Smooth muscle cell (in vitro differentiated cells): ENCODE results near the gene FLOT2. TPM values are rescaled to one million over a fixed set of nuclear protein-coding genes. Genes with fewer than 3 reads are reported as not detected.

Source experiments
- DNase-seq: peaks from one replicate; lab custom pipeline; 2025; ENCODE audit not compliant: unreplicated experiment; lab: John Stamatoyannopoulos, UW
- H2AFZ ChIP-seq: fragments of 200-600 bp; sonication (generic); 2 replicates; pipeline ENCODE4 v1.6.0; 2016; ENCODE audit warnings: antibody characterized with exemption, low read depth, mild to moderate bottlenecking
- H3F3A ChIP-seq: fragments of 200-600 bp; sonication (generic); 2 replicates; pipeline ENCODE4 v1.6.0; 2017; ENCODE audit warnings: antibody characterized with exemption, low read depth
- H3K27ac ChIP-seq: fragments of 200-600 bp; sonication (generic); 2 replicates; pipeline ENCODE4 v1.5.1; 2016; ENCODE audit warnings: low read depth, mild to moderate bottlenecking
- H3K27me3 ChIP-seq: fragments of 200-600 bp; sonication (generic); 2 replicates; pipeline ENCODE4 v1.6.1; 2016; ENCODE audit warnings: low read depth, mild to moderate bottlenecking
- H3K36me3 ChIP-seq: fragments of 200-600 bp; sonication (generic); 2 replicates; pipeline ENCODE4 v1.5.1; 2016; ENCODE audit warnings: low read depth
- H3K4me1 ChIP-seq: fragments of 200-600 bp; sonication (generic); 2 replicates; pipeline ENCODE4 v1.5.1; 2016; ENCODE audit warnings: low read depth
- H3K4me2 ChIP-seq: fragments of 200-600 bp; sonication (generic); 2 replicates; pipeline ENCODE4 v1.6.0; 2016; ENCODE audit warnings: mild to moderate bottlenecking
- H3K4me3 ChIP-seq: fragments of 200-600 bp; sonication (generic); 2 replicates; pipeline ENCODE4 v1.5.1; 2016; ENCODE audit warnings: mild to moderate bottlenecking
- H3K79me2 ChIP-seq: fragments of 200-600 bp; sonication (generic); 2 replicates; pipeline ENCODE4 v1.6.0; 2016; ENCODE audit warnings: low read depth, mild to moderate bottlenecking
- H3K9ac ChIP-seq: fragments of 200-600 bp; sonication (generic); 2 replicates; pipeline ENCODE4 v1.6.0; 2016; ENCODE audit warnings: low read depth
- H3K9me3 ChIP-seq: fragments of 200-600 bp; sonication (generic); replicated peaks from 2 replicates; pipeline ENCODE4 v1.5.1; 2016; ENCODE audit warnings: low read depth
- H4K20me1 ChIP-seq: fragments of 200-600 bp; sonication (generic); 2 replicates; pipeline ENCODE4 v1.6.0; 2016; ENCODE audit warnings: low read depth
- WGBS: methylation state at CpG from one replicate; pipeline ENCODE4 v1.1.7; 2016; ENCODE audit warnings: low lambda C conversion rate; 5-methylcytosine and 5-hydroxymethylcytosine counted together
- polyA plus RNA-seq: library from polyadenylated mRNA; unstranded; fragments of >200 nt; fragmentation: Nextera tagmentation; extraction: Ambion mirVana; gene quantifications from 2 replicates; pipeline ENCODE4 v1.2.1, GENCODE V29; 2016
- total RNA-seq: library from RNA; depleted of rRNA; stranded (reverse); fragments of >200 nt; gene quantifications from 2 replicates; pipeline ENCODE4 v1.2.3, GENCODE V29; 2014
- TF ChIP-seq, protein P1 (sequence below): fragments of 200-600 bp; sonication (generic); IDR thresholded peaks from 2 replicates; pipeline ENCODE4 v1.5.1; 2017; ENCODE audit warnings: borderline replicate concordance, mild to moderate bottlenecking, antibody characterized with exemption; ENCODE audit not compliant: insufficient read depth, poor library complexity, severe bottlenecking

Gene FLOT2
- total and polyA plus RNA-seq, 2 experiments from 2014 or later = 18.1 to 40.1 TPM

GRCh38 chr17:28885951-28886350, 11.6 kb downstream of the FLOT2 start:
- no peaks in the 10 kb centered on the region for H3K79me2 ChIP-seq
- DNase-seq = no peak
- H4K20me1 ChIP-seq = no peaks in the 10 kb centered on the region
- no peaks in the 10 kb centered on the region for H3K9me3 ChIP-seq
- H3K4me3 ChIP-seq = no peak overlapping the region
- 90% methylated on average over 10 of the region's 10 CpGs for WGBS
- H3K9ac ChIP-seq = no peak overlapping the region
- H3K27me3 ChIP-seq = no peaks in the 10 kb centered on the region
- no peak overlapping the region for H3K27ac ChIP-seq
- no peak overlapping the region for H3K4me2 ChIP-seq
- H3K4me1 ChIP-seq = no peaks in the 10 kb centered on the region
- H2AFZ ChIP-seq = no peak overlapping the region
- no peaks in the 10 kb centered on the region for H3K36me3 ChIP-seq
- TF ChIP-seq, protein P1, sequence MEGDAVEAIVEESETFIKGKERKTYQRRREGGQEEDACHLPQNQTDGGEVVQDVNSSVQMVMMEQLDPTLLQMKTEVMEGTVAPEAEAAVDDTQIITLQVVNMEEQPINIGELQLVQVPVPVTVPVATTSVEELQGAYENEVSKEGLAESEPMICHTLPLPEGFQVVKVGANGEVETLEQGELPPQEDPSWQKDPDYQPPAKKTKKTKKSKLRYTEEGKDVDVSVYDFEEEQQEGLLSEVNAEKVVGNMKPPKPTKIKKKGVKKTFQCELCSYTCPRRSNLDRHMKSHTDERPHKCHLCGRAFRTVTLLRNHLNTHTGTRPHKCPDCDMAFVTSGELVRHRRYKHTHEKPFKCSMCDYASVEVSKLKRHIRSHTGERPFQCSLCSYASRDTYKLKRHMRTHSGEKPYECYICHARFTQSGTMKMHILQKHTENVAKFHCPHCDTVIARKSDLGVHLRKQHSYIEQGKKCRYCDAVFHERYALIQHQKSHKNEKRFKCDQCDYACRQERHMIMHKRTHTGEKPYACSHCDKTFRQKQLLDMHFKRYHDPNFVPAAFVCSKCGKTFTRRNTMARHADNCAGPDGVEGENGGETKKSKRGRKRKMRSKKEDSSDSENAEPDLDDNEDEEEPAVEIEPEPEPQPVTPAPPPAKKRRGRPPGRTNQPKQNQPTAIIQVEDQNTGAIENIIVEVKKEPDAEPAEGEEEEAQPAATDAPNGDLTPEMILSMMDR = no peak
- no peaks in the 10 kb centered on the region for H3F3A ChIP-seq

- Histone ChIP-seq H4K20me1 (no peaks in the 10 kb centered on the region), H3K9me3 (no peaks in the 10 kb centered on the region), H3F3A (no peaks in the 10 kb centered on the region), H3K79me2 (no peaks in the 10 kb centered on the region), H3K4me2 (no peak overlapping the region), H3K4me1 (no peaks in the 10 kb centered on the region), H3K27ac (no peak overlapping the region), H3K4me3 (no peak overlapping the region), H3K9ac (no peak overlapping the region), H3K27me3 (no peaks in the 10 kb centered on the region), H2AFZ (no peak overlapping the region), H3K36me3 (no peaks in the 10 kb centered on the region)
- DNase-seq = no peak
- WGBS = 98% methylated on average over 4 of the region's 4 CpGs
- TF ChIP-seq, protein P1 = no peak
These were observed 12.2 kb downstream of the FLOT2 start for GRCh38 chr17:28885363-28885762.

- TF ChIP-seq, protein P1 = no peak
- Histone ChIP-seq H3K9ac (no peak overlapping the region), H3K4me2 (no peak overlapping the region), H3F3A (no peaks in the 10 kb centered on the region), H3K27me3 (no peaks in the 10 kb centered on the region), H3K4me1 (no peaks in the 10 kb centered on the region), H3K79me2 (no peaks in the 10 kb centered on the region), H3K27ac (no peak overlapping the region), H4K20me1 (no peaks in the 10 kb centered on the region), H3K4me3 (no peak overlapping the region), H2AFZ (no peak overlapping the region), H3K36me3 (no peaks in the 10 kb centered on the region), H3K9me3 (no peaks in the 10 kb centered on the region)
- no peak for DNase-seq
- WGBS = 94% methylated on average over 27 of the region's 27 CpGs
These were observed 13.4 kb downstream of the FLOT2 start for GRCh38 chr17:28883967-28884702.
